OCI-LY3 (cell line): Measurements from ENCODE around the gene MISFA.

ENCODE experiments used
- H2AFZ ChIP-seq: fragments of 200-600, 300-600 bp; shearing (Covaris generic); 2 replicates; pipeline ENCODE4 v1.6.0; 2014; ENCODE audit warnings: antibody characterized with exemption, low read depth, low read length
- H3K27ac ChIP-seq: fragments of 200-600, 300-600 bp; sonication (generic); 2 replicates; pipeline ENCODE4 v1.5.1; 2014; ENCODE audit warnings: mild to moderate bottlenecking, low read length, moderate library complexity, mixed read lengths
- H3K27me3 ChIP-seq: fragments of 200-600, 300-600 bp; sonication (generic); 2 replicates; pipeline ENCODE4 v1.6.1; 2014; ENCODE audit warnings: low read depth, low read length, mixed read lengths
- H3K36me3 ChIP-seq: fragments of 200-600, 300-600 bp; sonication (generic); replicated peaks from 2 replicates; pipeline ENCODE3; 2014; ENCODE audit warnings: low read depth, low read length, mixed read lengths
- H3K4me1 ChIP-seq: fragments of 300-600, 200-600 bp; sonication (generic); 2 replicates; pipeline ENCODE4 v1.6.1; 2014; ENCODE audit warnings: low read length, mixed read lengths
- H3K4me2 ChIP-seq: fragments of 200-600, 300-600 bp; sonication (generic); 2 replicates; pipeline ENCODE4 v1.6.1; 2014; ENCODE audit warnings: low read length, mixed read lengths
- H3K4me3 ChIP-seq: fragments of 300-600, 200-600 bp; sonication (generic); 2 replicates; pipeline ENCODE4 v1.5.1; 2014; ENCODE audit warnings: antibody characterized with exemption, mild to moderate bottlenecking, low read length, moderate library complexity
- H3K79me2 ChIP-seq: fragments of 300-600, 200-600 bp; shearing (Covaris generic); 2 replicates; pipeline ENCODE4 v1.6.1; 2014; ENCODE audit warnings: mild to moderate bottlenecking, low read length, mixed read lengths
- H3K9ac ChIP-seq: fragments of 300-600, 200-600 bp; shearing (Covaris generic); 2 replicates; pipeline ENCODE4 v1.6.0; 2014; ENCODE audit warnings: mild to moderate bottlenecking, low read length, moderate library complexity
- H3K9me3 ChIP-seq: fragments of 200-600, 300-600 bp; shearing (Covaris generic); 2 replicates; pipeline ENCODE4 v1.6.1; 2014; ENCODE audit warnings: low read length, mixed read lengths; ENCODE audit not compliant: insufficient read depth
- H4K20me1 ChIP-seq: fragments of 200-600, 300-600 bp; sonication (generic); 2 replicates; pipeline ENCODE4 v1.6.1; 2016; ENCODE audit warnings: low read length, mixed read lengths; ENCODE audit not compliant: insufficient read depth
- EZH2phosphoT487 ChIP-seq: fragments of 200-600 bp; shearing (Covaris generic); IDR thresholded peaks from 2 replicates; pipeline ENCODE4 v1.6.1; 2018; ENCODE audit warnings: antibody characterized with exemption, mixed run types, low read depth
- TF ChIP-seq, protein P1 (sequence below): fragments of 200-600, 300-600 bp; sonication (generic); IDR thresholded peaks from 2 replicates; pipeline ENCODE4 v1.5.1; 2014; ENCODE audit warnings: antibody characterized with exemption, low read length, low read depth

The MISFA gene

DNA sequence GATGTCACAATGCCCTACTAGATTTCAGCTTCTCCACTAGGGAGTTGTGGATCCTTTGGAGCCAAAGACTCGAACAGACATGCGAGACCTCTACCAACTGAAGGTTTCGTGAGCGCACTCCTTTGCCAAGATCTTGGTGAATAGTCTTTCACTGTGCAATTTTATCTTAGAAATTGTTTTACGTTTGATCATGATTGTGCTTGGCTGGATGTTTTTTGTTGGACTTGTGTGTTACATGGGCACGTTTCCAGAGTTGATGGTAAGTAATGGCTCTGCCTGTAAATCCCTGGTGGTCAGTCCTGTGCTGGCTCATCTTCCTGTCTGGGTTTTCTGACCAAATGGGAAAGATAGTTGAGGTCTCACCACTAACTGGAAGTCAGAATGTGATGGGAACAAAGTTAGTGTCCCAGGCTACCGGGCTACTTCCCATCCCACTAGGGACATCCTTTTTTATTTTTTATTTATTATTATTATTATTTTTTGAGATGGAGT is at the start of gene MISFA:
Gene MISFA (plus strand): TSS at position 51 of the 492 bp plus-strand sequence. CDS start 140 bp downstream, at position 191.
- Histone ChIP-seq H3K4me2 (no peak within 1 kb of the TSS), H2AFZ (no peak within 1 kb of the TSS), H3K9me3 (no peaks in the 10 kb centered on the region), H4K20me1 (no peaks in the 10 kb centered on the region), H3K9ac (no peak within 1 kb of the TSS), H3K4me1 (no peaks in the 10 kb centered on the region), H3K4me3 (no peak within 1 kb of the TSS), H3K27me3 (no peaks in the 10 kb centered on the region), H3K27ac (no peak within 1 kb of the TSS), H3K79me2 (no peaks in the 10 kb centered on the region), H3K36me3 (no peaks in the 10 kb centered on the region)
- TF ChIP-seq EZH2phosphoT487: no peak
- TF ChIP-seq, protein P1, sequence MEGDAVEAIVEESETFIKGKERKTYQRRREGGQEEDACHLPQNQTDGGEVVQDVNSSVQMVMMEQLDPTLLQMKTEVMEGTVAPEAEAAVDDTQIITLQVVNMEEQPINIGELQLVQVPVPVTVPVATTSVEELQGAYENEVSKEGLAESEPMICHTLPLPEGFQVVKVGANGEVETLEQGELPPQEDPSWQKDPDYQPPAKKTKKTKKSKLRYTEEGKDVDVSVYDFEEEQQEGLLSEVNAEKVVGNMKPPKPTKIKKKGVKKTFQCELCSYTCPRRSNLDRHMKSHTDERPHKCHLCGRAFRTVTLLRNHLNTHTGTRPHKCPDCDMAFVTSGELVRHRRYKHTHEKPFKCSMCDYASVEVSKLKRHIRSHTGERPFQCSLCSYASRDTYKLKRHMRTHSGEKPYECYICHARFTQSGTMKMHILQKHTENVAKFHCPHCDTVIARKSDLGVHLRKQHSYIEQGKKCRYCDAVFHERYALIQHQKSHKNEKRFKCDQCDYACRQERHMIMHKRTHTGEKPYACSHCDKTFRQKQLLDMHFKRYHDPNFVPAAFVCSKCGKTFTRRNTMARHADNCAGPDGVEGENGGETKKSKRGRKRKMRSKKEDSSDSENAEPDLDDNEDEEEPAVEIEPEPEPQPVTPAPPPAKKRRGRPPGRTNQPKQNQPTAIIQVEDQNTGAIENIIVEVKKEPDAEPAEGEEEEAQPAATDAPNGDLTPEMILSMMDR: no peak

DNA sequence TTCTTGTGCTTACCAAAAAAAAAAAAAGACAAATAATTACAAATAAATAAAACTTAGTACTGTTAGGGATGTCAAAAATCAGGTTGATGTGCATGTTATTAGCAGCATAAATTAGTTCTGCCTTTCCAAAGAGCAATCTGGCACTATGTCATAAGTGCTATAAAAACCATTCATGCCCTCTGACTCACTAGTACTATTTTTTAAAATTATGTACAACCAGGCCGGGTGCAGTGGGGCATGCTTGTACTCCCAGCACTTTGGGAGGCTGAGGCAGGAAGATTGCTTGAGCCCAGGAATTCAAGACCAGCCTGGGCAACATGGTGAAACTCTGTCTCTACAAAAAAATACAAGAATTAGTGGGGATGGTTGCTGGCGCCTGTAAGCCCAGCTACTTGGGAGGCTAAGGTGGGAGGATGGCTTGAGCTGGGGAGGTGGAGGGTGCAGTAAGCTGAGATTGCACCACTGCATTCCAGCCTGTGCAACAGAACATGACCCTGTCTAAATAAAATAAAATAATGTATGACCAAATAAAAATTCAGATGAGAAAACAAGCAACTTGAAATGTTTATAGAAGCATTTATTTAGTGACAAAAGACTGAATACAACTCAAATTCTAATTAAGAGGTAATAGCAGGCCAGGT is 36.4 kb upstream of the MISFA start:
- no peaks in the 10 kb centered on the region for H3K4me1 ChIP-seq
- no peaks in the 10 kb centered on the region for H4K20me1 ChIP-seq
- H3K4me2 ChIP-seq: no peak overlapping the region
- TF ChIP-seq EZH2phosphoT487: no peak
- TF ChIP-seq, protein P1: no peak
- H3K79me2 ChIP-seq: no peaks in the 10 kb centered on the region
- H3K9ac ChIP-seq: no peak overlapping the region
- no peak overlapping the region for H3K27ac ChIP-seq
- no peaks in the 10 kb centered on the region for H3K9me3 ChIP-seq
- H2AFZ ChIP-seq: no peak overlapping the region
- H3K4me3 ChIP-seq: no peak overlapping the region
- H3K36me3 ChIP-seq: no peaks in the 10 kb centered on the region
- no peaks in the 10 kb centered on the region for H3K27me3 ChIP-seq

DNA sequence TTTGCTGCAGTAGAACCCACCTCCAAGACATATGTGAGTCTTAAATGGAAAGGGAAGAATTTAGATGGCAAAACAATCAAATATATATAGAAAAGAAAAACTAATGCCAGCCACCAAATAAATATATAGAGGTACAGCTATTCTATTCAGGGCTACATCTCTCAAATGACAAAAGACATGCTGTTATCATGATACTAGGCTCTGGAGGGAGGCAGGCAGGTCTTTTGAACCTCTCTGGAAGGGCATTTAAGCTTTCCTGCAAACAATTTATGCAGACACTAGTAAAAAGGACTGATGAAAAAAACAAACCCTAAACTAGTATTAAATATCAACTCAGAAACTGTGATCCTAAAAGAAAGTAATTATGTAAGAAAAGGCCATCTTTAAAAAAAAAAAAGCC is 35.4 kb upstream of the MISFA start:
- Histone ChIP-seq H3K9me3 (no peaks in the 10 kb centered on the region), H4K20me1 (no peaks in the 10 kb centered on the region), H3K4me2 (no peak overlapping the region), H3K27ac (no peak overlapping the region), H3K36me3 (no peaks in the 10 kb centered on the region), H3K27me3 (no peaks in the 10 kb centered on the region), H3K79me2 (no peaks in the 10 kb centered on the region), H3K4me3 (no peak overlapping the region), H3K4me1 (no peaks in the 10 kb centered on the region), H3K9ac (no peak overlapping the region), H2AFZ (no peak overlapping the region)
- no peak for TF ChIP-seq EZH2phosphoT487
- TF ChIP-seq, protein P1: no peak

DNA sequence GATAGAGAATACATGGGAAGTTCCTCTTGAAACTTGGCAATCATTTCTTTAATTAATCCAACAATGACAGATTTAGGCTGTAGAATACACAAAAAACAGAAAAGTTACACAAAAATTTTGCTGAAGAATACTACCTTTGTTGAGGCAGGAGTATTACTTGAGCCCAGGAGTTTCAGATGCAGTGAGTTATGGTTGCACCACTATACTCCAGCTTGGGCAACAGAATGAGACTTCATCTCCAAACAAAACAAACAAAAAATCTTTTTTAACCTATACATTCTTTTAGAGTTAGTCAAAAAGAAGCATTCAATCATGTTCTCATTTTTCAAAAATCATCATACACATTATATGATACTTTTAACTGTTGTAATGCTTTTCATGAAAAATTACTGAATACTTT is 33.2 kb upstream of the MISFA start:
- H3K36me3 ChIP-seq: no peaks in the 10 kb centered on the region
- H2AFZ ChIP-seq: no peak overlapping the region
- H4K20me1 ChIP-seq: no peaks in the 10 kb centered on the region
- no peaks in the 10 kb centered on the region for H3K4me1 ChIP-seq
- H3K4me2 ChIP-seq: no peak overlapping the region
- H3K9me3 ChIP-seq: no peaks in the 10 kb centered on the region
- H3K79me2 ChIP-seq: no peaks in the 10 kb centered on the region
- H3K4me3 ChIP-seq: no peak overlapping the region
- H3K27ac ChIP-seq: no peak overlapping the region
- no peaks in the 10 kb centered on the region for H3K27me3 ChIP-seq
- H3K9ac ChIP-seq: no peak overlapping the region
- TF ChIP-seq, protein P1: no peak
- no peak for TF ChIP-seq EZH2phosphoT487
